Glutamatergic neuron (in vitro differentiated cells): ENCODE data around the gene BTNL8. TPM values are rescaled to one million over a fixed set of nuclear protein-coding genes. Genes with fewer than 3 reads are reported as not detected.

Source experiments
- DNase-seq: peaks from one replicate; pipeline ENCODE4 v3.0.0; 2022
- H3K27ac Mint-ChIP-seq: one replicate; pipeline ENCODE4 v1.8.0; 2020; ENCODE audit warnings: mild to moderate bottlenecking, mixed read lengths, inconsistent platforms; ENCODE audit not compliant: unreplicated experiment
- H3K27me3 Mint-ChIP-seq: one replicate; pipeline ENCODE4 v1.8.0; 2020; ENCODE audit warnings: mild to moderate bottlenecking, moderate library complexity, mixed read lengths, inconsistent platforms; ENCODE audit not compliant: unreplicated experiment
- H3K36me3 Mint-ChIP-seq: one replicate; pipeline ENCODE4 v1.8.0; 2020; ENCODE audit warnings: mild to moderate bottlenecking, mixed read lengths, inconsistent platforms; ENCODE audit not compliant: unreplicated experiment
- H3K4me1 Mint-ChIP-seq: one replicate; pipeline ENCODE4 v1.8.0; 2020; ENCODE audit warnings: mild to moderate bottlenecking, low read depth, mixed read lengths, inconsistent platforms; ENCODE audit not compliant: unreplicated experiment
- H3K4me3 Mint-ChIP-seq: one replicate; pipeline ENCODE4 v1.8.0; 2020; ENCODE audit warnings: mild to moderate bottlenecking, mixed read lengths, inconsistent platforms; ENCODE audit not compliant: unreplicated experiment
- H3K9me3 Mint-ChIP-seq: one replicate; pipeline ENCODE4 v1.8.0; 2020; ENCODE audit warnings: mild to moderate bottlenecking, moderate library complexity, mixed read lengths, inconsistent platforms; ENCODE audit not compliant: unreplicated experiment
- CTCF ChIP-seq: fragments of 200-600 bp; sonication (generic); IDR thresholded peaks from one replicate; pipeline ENCODE4 v1.5.0; 2021; ENCODE audit not compliant: partially characterized antibody, unreplicated experiment
- total RNA-seq: library from RNA; stranded (reverse); fragmentation: NEBNext Ultra II Directional; extraction: Animal tissue kit (Norgen Biotek cat#: 25700); gene quantifications from one replicate; pipeline ENCODE4 v1.2.1, GENCODE V29; 2021; ENCODE audit not compliant: unreplicated experiment

The BTNL8 gene
- total RNA-seq, 1 donor from 2014 or later: not detected

- Mint-ChIP-seq H3K4me3 (no peak overlapping the region), H3K36me3 (no peaks in the 10 kb centered on the region), H3K27me3 (no peaks in the 10 kb centered on the region), H3K9me3 (no peaks in the 10 kb centered on the region), H3K4me1 (no peaks in the 10 kb centered on the region), H3K27ac (no peak overlapping the region)
- TF ChIP-seq CTCF: no peak
- no peak for DNase-seq
These were observed 60.7 kb downstream of the BTNL8 start for GRCh38 chr5:180959661-180960060.

GRCh38 chr5:180960209-180960608 lies 61.2 kb downstream of the BTNL8 start:
- no peaks in the 10 kb centered on the region for H3K9me3 Mint-ChIP-seq
- H3K27me3 Mint-ChIP-seq: no peaks in the 10 kb centered on the region
- H3K27ac Mint-ChIP-seq: no peak overlapping the region
- DNase-seq: no peak
- H3K36me3 Mint-ChIP-seq: no peaks in the 10 kb centered on the region
- no peaks in the 10 kb centered on the region for H3K4me1 Mint-ChIP-seq
- TF ChIP-seq CTCF: no peak
- no peak overlapping the region for H3K4me3 Mint-ChIP-seq

GRCh38 chr5:180969406-180969805 lies 70.4 kb downstream of the BTNL8 start:
- no peak overlapping the region for H3K27ac Mint-ChIP-seq

GRCh38 chr5:180970336-180970735 lies 71.4 kb downstream of the BTNL8 start:
- no peak for TF ChIP-seq CTCF
- H3K4me1 Mint-ChIP-seq: no peaks in the 10 kb centered on the region

More at GRCh38 chr5:180969406-180969805, 70.4 kb downstream of the BTNL8 start:
- H3K4me3 Mint-ChIP-seq: no peak overlapping the region
- no peaks in the 10 kb centered on the region for H3K9me3 Mint-ChIP-seq
- H3K4me1 Mint-ChIP-seq: no peaks in the 10 kb centered on the region
- no peak for TF ChIP-seq CTCF
- no peaks in the 10 kb centered on the region for H3K36me3 Mint-ChIP-seq
- H3K27me3 Mint-ChIP-seq: no peaks in the 10 kb centered on the region
- DNase-seq: no peak

GRCh38 chr5:180970875-180971274 lies 71.9 kb downstream of the BTNL8 start:
- DNase-seq: no peak
- no peaks in the 10 kb centered on the region for H3K27me3 Mint-ChIP-seq
- H3K4me3 Mint-ChIP-seq: no peak overlapping the region
- no peaks in the 10 kb centered on the region for H3K9me3 Mint-ChIP-seq
- no peaks in the 10 kb centered on the region for H3K36me3 Mint-ChIP-seq
- H3K27ac Mint-ChIP-seq: no peak overlapping the region
- TF ChIP-seq CTCF: no peak
- no peaks in the 10 kb centered on the region for H3K4me1 Mint-ChIP-seq

More at GRCh38 chr5:180970336-180970735, 71.4 kb downstream of the BTNL8 start:
- H3K9me3 Mint-ChIP-seq: no peaks in the 10 kb centered on the region
- DNase-seq: no peak
- no peaks in the 10 kb centered on the region for H3K36me3 Mint-ChIP-seq
- H3K27ac Mint-ChIP-seq: no peak overlapping the region
- no peak overlapping the region for H3K4me3 Mint-ChIP-seq
- H3K27me3 Mint-ChIP-seq: no peaks in the 10 kb centered on the region
